ENCODE data around the gene ZDHHC4. TPM values are rescaled to one million over a fixed set of nuclear protein-coding genes. Genes with fewer than 3 reads are reported as not detected.

Gene ZDHHC4
- total RNA-seq, 4 donors from 2014 or later = 6.4 to 53.8 (median 26.1) TPM

DNA sequence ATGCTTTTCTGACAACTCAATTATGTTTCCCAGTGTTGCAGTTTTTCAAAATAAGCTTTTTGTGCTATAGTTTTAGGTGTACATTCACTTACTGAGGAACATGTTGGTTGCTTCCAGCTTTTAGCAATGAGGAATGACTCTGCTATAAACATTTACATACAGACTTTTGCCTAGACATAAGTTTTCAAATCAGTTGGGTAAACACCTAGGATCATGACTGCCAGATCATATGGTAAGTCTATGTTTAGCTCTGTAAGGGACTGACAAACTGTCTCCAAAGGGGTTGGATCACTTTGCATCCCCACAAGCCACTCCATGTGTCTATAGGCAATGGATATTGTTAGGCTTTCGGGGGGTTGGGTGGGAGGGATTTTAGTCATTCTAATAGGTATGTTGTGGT lies 15.1 kb upstream of the ZDHHC4 start:
- H3K4me3 ChIP-seq = no peak overlapping the region
- in situ Hi-C loops (cut with MboI; ENCODE audit: low pct_ligation_motif_present in 1 of 4, low pct_unique_long_range_greater_than_20kb in 1 of 4, low sequenced_read_pairs in 3 of 4) = no loop called here
- intact Hi-C loops (cut with DNase I; ENCODE audit: low total_unique reads) = no loop called here

DNA sequence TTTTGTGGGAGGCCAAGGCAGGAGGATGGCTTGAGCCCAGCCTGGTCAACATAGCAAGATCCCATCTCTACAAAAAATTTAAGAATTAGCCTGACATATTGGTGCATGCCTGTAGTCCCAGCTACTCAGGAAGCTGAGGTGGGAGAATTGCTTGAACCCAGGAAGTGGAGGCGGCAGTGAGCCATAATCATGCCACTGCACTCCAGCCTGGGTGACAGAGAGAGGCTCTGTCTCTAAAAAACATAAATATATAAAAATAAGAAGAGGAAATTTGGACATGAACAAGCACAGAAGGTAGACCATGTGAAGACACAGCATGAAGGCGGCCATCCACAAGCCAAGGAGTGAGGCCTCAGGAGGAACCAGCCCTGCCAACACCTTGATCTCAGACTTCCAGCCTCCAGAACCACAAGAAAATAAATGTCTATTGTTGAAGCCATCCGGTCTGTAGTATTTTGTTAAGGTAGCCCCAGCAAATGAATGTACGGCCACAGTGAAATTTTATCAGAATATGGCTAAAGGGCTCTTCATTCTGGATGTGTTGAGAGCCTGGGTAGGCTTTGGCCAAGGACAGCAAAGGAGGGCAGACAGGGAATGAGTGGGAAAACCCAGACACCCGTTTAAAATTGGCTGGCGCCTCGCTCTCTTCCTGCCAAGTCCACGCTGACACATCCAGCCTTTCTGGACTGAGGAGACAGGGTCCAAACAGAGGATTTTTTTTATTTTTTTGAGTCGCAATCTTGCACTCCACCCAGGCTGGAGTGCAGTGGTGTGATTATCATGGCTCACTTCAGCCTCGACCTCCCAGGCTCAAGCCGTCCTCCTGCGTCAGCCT lies 13.1 kb upstream of the ZDHHC4 start:
- H3K27ac ChIP-seq = no peak overlapping the region
- TF ChIP-seq, protein P1, sequence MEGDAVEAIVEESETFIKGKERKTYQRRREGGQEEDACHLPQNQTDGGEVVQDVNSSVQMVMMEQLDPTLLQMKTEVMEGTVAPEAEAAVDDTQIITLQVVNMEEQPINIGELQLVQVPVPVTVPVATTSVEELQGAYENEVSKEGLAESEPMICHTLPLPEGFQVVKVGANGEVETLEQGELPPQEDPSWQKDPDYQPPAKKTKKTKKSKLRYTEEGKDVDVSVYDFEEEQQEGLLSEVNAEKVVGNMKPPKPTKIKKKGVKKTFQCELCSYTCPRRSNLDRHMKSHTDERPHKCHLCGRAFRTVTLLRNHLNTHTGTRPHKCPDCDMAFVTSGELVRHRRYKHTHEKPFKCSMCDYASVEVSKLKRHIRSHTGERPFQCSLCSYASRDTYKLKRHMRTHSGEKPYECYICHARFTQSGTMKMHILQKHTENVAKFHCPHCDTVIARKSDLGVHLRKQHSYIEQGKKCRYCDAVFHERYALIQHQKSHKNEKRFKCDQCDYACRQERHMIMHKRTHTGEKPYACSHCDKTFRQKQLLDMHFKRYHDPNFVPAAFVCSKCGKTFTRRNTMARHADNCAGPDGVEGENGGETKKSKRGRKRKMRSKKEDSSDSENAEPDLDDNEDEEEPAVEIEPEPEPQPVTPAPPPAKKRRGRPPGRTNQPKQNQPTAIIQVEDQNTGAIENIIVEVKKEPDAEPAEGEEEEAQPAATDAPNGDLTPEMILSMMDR (IDR thresholded peaks at IDR 0.05) = no peak
- TF ChIP-seq EP300 (IDR thresholded peaks at IDR 0.05; ENCODE audit: low read depth) = no peak
- TF ChIP-seq POLR2AphosphoS5 (IDR thresholded peaks at IDR 0.05) = no peak
- no peak for TF ChIP-seq POLR2A (IDR thresholded peaks at IDR 0.05)
- in situ Hi-C loops (cut with MboI; ENCODE audit: low pct_ligation_motif_present in 1 of 4, low pct_unique_long_range_greater_than_20kb in 1 of 4, low sequenced_read_pairs in 3 of 4) = no loop called here
- 81 to 92% methylated on average over 4 to 12 of the region's 12 CpGs for WGBS, 2 donors (ENCODE audit: low coverage in 1 of 2)
- no peaks in the 10 kb centered on the region for H3K27me3 ChIP-seq
- no peak overlapping the region for H3K4me3 ChIP-seq
- no peak for DNase-seq
- H3K36me3 ChIP-seq = no peaks in the 10 kb centered on the region
- H3K4me1 ChIP-seq = no peaks in the 10 kb centered on the region
- H3K9me3 ChIP-seq = no peaks in the 10 kb centered on the region
- intact Hi-C loops (cut with DNase I; ENCODE audit: low total_unique reads) = no loop called here

More for the DNA sequence above, 15.1 kb upstream of the ZDHHC4 start:
- DNase-seq = no peak
- WGBS, 2 donors (ENCODE audit: low coverage in 1 of 2) = 80 to 86% methylated on average over 1 of the region's 1 CpG
- H3K27ac ChIP-seq = no peak overlapping the region
- TF ChIP-seq, protein P1 (IDR thresholded peaks at IDR 0.05) = no peak
- TF ChIP-seq POLR2A (IDR thresholded peaks at IDR 0.05) = no peak
- TF ChIP-seq EP300 (IDR thresholded peaks at IDR 0.05; ENCODE audit: low read depth) = no peak
- no peak for TF ChIP-seq POLR2AphosphoS5 (IDR thresholded peaks at IDR 0.05)
- no peaks in the 10 kb centered on the region for H3K36me3 ChIP-seq
- no peaks in the 10 kb centered on the region for H3K4me1 ChIP-seq
- H3K9me3 ChIP-seq = no peaks in the 10 kb centered on the region
- no peaks in the 10 kb centered on the region for H3K27me3 ChIP-seq

DNA sequence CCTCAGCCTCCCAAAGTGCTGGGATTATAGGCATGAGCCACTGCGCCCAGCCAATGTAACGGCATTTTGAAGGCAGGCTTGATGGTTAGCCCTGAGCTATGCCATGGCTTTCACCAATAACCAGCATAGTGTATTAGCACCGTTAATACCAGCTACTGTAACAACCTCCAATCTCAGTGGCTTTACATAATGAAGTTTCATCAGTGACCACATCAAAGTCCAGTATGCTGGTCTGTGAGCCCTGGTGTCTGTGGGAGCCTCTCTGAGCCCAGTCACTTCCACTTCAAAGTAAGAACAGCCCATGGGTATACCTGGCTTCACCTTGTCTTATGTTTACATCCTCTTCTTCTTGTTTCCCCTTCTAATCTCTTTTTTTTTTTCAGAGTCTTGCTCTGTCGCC lies 11.6 kb upstream of the ZDHHC4 start:
- H3K27ac ChIP-seq = no peak overlapping the region
- intact Hi-C loops (cut with DNase I; ENCODE audit: low total_unique reads) (no loop called here), in situ Hi-C loops (cut with MboI; ENCODE audit: low pct_ligation_motif_present in 1 of 4, low pct_unique_long_range_greater_than_20kb in 1 of 4, low sequenced_read_pairs in 3 of 4) (no loop called here)
- no peak overlapping the region for H3K4me3 ChIP-seq
- no peak for DNase-seq
- no peaks in the 10 kb centered on the region for H3K36me3 ChIP-seq
- no peaks in the 10 kb centered on the region for H3K4me1 ChIP-seq
- TF ChIP-seq POLR2AphosphoS5 (IDR thresholded peaks at IDR 0.05) (no peak), POLR2A (IDR thresholded peaks at IDR 0.05) (no peak), EP300 (IDR thresholded peaks at IDR 0.05; ENCODE audit: low read depth) (no peak)
- TF ChIP-seq, protein P1 (IDR thresholded peaks at IDR 0.05) = no peak
- no peaks in the 10 kb centered on the region for H3K27me3 ChIP-seq
- 83% methylated on average over 4 of the region's 4 CpGs; no CpG with 5 or more reads in 1 of the 2 donors for WGBS, 2 donors (ENCODE audit: low coverage in 1 of 2)
- no peaks in the 10 kb centered on the region for H3K9me3 ChIP-seq

DNA sequence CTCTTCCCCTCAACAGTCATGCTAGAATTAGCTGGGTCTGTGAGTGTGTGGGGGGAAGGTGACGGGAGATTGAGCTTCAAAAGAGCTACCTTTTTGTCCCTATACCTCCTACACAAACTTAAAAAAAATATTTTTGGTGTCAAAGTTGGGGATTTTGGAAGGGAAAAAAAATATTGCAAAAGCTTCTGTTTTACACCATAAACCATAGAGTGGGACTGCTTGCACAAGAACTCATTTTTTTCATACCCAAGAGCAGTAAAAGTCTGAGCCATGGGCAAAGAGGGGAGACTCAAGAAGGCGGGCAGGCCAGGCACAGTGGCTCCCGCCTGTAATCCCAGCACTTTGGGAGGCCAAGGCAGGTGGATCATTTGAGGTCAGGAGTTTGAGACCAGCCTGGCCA lies 9.4 kb upstream of the ZDHHC4 start:
- intact Hi-C loops (cut with DNase I; ENCODE audit: low total_unique reads) = no loop called here
- TF ChIP-seq POLR2A (IDR thresholded peaks at IDR 0.05) (no peak), POLR2AphosphoS5 (IDR thresholded peaks at IDR 0.05) (no peak), EP300 (IDR thresholded peaks at IDR 0.05; ENCODE audit: low read depth) (no peak)
- TF ChIP-seq, protein P1 (IDR thresholded peaks at IDR 0.05) = no peak
- no peaks in the 10 kb centered on the region for H3K9me3 ChIP-seq

More for the DNA sequence above, 9.4 kb upstream of the ZDHHC4 start:
- Histone ChIP-seq H3K4me3 (no peak overlapping the region), H3K27me3 (no peaks in the 10 kb centered on the region), H3K4me1 (no peaks in the 10 kb centered on the region), H3K27ac (no peak overlapping the region), H3K36me3 (no peaks in the 10 kb centered on the region)
- no peak for DNase-seq
- in situ Hi-C loops (cut with MboI; ENCODE audit: low pct_ligation_motif_present in 1 of 4, low pct_unique_long_range_greater_than_20kb in 1 of 4, low sequenced_read_pairs in 3 of 4) = no loop called here
- WGBS, 2 donors (ENCODE audit: low coverage in 1 of 2) = 84 to 88% methylated on average over 1 to 3 of the region's 3 CpGs

All from transverse colon (tissue), 4 donors.